GM21825 (cell line): Measurements from ENCODE around the gene C6orf58.
"Not testable (repeated sequence)": the region's sequence is repeated elsewhere in the genome, so short reads cannot be mapped to it uniquely, and the experiment has no call there.

ENCODE experiments used
- ATAC-seq: cut with Tn5 transposase; IDR thresholded peaks from one replicate; pipeline ENCODE4 v1.9.1; 2021; ENCODE audit warnings: mild to moderate bottlenecking, moderate library complexity; ENCODE audit not compliant: unreplicated experiment

C6orf58 gene

GRCh38 chr6:127589135-127589534, 12.2 kb downstream of the C6orf58 start:
- ATAC-seq = no peak

GRCh38 chr6:127590344-127590743, 13.4 kb downstream of the C6orf58 start:
- ATAC-seq = no peak

GRCh38 chr6:127592964-127593363, 16.0 kb downstream of the C6orf58 start:
- ATAC-seq = no peak

- not testable (repeated sequence) for ATAC-seq
Measured at GRCh38 chr6:127593456-127593855, 16.5 kb downstream of the C6orf58 start.

- ATAC-seq = no peak
Measured at GRCh38 chr6:127606131-127606562, 29.2 kb downstream of the C6orf58 start.

GRCh38 chr6:127608554-127609270, 31.7 kb downstream of the C6orf58 start:
- ATAC-seq = no peak

- ATAC-seq = no peak
Measured at GRCh38 chr6:127618729-127619128, 41.8 kb downstream of the C6orf58 start.

GRCh38 chr6:127630800-127631199, 53.8 kb downstream of the C6orf58 start:
- no peak for ATAC-seq

- no peak for ATAC-seq
Measured at GRCh38 chr6:127634178-127634577, 57.2 kb downstream of the C6orf58 start.

GRCh38 chr6:127635091-127635490, 58.1 kb downstream of the C6orf58 start:
- ATAC-seq = no peak

- ATAC-seq = no peak
Measured at GRCh38 chr6:127637830-127638409, 60.9 kb downstream of the C6orf58 start.
